ENCODE results near the gene LILRA2. TPM values are rescaled to one million over a fixed set of nuclear protein-coding genes. Genes with fewer than 3 reads are reported as not detected.

Gene LILRA2
- total RNA-seq, 3 donors from 2014 or later, result 0.66 to 6.9 (median 4.2) TPM

DNA sequence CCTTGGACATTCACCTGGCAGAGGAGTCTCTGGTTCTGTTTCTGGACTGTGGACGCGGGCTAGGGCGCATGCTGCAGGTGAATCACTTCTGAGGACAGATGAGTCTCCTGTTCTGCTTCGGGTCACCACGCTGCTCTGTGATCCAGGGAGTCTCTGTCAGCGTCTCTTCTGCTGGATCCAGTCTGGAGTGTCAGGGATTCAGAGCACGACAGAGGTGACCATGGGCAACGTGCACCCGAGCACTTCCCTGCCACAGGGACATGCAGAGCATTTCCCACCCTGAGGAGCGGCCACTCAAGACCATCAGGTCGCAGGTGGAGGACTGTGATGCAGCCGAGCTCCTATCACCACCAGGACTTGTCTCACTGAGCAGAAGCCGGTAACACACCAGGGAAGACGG, 24.4 kb upstream of the LILRA2 start:
- DNase-seq (ENCODE audit: low spot score in 2 of 2), result no peak
- no peak overlapping the region for H3K27ac ChIP-seq
- H3K27me3 ChIP-seq, result peaks cover 0 to 7% of the 10 kb centered on the region in 2 donors
- H3K4me1 ChIP-seq, result no peaks in the 10 kb centered on the region
- no peak for TF ChIP-seq POLR2A (IDR thresholded peaks at IDR 0.05)
- TF ChIP-seq POLR2AphosphoS5 (IDR thresholded peaks at IDR 0.05), result no peak
- H3K4me3 ChIP-seq, result no peak overlapping the region
- intact Hi-C loops (cut with DNase I; ENCODE audit: low total_unique reads), result no loop called here
- H3K9me3 ChIP-seq, result no peaks in the 10 kb centered on the region
- no peaks in the 10 kb centered on the region for H3K36me3 ChIP-seq

DNA sequence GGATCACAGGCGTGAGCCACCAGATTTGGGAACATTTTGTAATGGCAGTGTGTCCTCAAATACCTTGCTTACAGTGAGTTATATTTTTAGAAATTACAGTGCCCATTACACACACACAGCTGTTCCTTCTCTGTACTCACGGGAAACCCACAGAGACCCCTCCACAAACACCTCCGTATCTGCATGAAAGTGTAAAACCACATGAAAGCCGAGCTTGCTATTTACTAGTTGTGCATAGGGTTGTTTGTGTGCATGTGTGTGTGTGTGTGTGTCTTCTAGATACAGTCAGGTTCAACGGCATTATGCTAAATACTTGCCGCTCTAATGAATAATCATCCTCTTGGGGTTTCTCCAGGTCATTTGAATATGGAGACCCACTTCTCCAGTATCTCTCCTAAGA, 22.3 kb upstream of the LILRA2 start:
- intact Hi-C loops (cut with DNase I; ENCODE audit: low total_unique reads), result no loop called here
- H3K27me3 ChIP-seq, result peaks cover 0 to 10% of the 10 kb centered on the region in 2 donors
- no peak for TF ChIP-seq POLR2A (IDR thresholded peaks at IDR 0.05)
- no peak overlapping the region for H3K27ac ChIP-seq
- H3K4me1 ChIP-seq, result no peaks in the 10 kb centered on the region
- H3K4me3 ChIP-seq, result no peak overlapping the region
- H3K36me3 ChIP-seq, result no peaks in the 10 kb centered on the region
- no peaks in the 10 kb centered on the region for H3K9me3 ChIP-seq
- no peak for DNase-seq (ENCODE audit: low spot score in 2 of 2)

DNA sequence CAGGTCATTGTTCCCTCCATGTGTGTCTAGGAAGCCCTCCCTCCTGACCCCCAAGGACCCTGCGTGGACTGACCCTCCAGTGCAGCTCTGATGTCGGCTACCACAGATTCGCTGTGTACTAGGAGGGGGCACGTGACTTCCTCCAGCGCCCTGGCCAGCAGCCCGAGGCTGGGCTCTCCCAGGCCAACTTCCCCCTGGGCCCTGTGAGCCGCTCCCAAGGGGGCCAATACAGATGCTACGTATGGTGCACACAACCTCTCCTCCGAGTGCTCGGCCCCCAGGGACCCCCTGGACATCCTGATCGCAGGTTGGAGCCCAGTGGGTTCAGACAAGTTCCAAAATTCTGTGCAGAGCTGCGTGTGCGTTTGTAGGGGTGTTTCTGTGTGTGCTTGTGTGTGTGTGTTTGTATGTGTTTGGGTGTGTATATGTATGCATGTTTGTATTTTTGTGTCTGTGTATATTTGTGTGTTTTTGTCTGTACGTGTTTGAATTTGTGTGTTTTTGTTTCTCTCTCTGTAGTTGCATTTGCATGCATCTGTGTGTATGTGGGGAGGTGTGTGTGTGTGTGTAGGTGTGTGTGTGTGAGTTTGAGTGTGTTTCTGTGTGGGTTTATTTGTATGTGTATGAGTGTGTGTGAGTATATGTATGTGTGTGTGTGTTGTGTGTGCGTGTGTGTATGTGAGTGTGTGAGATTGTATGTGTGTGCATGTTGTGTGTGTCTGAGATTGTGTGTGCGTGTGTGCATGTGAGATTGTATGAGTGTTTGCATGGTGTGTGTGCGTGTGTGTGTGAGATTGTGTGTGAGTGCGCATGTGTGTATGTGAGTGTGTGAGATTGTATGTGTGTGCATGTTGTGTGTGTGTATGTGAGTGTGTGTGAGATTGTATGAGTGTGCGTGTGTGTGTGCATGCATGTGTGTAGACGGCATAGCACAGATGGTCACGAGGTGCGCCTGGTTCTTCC, 21.4 kb upstream of the LILRA2 start:
- intact Hi-C loops (cut with DNase I; ENCODE audit: low total_unique reads), result no loop called here
- TF ChIP-seq, protein P1, sequence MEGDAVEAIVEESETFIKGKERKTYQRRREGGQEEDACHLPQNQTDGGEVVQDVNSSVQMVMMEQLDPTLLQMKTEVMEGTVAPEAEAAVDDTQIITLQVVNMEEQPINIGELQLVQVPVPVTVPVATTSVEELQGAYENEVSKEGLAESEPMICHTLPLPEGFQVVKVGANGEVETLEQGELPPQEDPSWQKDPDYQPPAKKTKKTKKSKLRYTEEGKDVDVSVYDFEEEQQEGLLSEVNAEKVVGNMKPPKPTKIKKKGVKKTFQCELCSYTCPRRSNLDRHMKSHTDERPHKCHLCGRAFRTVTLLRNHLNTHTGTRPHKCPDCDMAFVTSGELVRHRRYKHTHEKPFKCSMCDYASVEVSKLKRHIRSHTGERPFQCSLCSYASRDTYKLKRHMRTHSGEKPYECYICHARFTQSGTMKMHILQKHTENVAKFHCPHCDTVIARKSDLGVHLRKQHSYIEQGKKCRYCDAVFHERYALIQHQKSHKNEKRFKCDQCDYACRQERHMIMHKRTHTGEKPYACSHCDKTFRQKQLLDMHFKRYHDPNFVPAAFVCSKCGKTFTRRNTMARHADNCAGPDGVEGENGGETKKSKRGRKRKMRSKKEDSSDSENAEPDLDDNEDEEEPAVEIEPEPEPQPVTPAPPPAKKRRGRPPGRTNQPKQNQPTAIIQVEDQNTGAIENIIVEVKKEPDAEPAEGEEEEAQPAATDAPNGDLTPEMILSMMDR (IDR thresholded peaks at IDR 0.05), result no peak
- Histone ChIP-seq H3K27me3 (peaks cover 0 to 10% of the 10 kb centered on the region in 2 donors), H3K36me3 (no peaks in the 10 kb centered on the region), H3K4me1 (no peaks in the 10 kb centered on the region), H3K27ac (no peak overlapping the region), H3K9me3 (no peaks in the 10 kb centered on the region), H3K4me3 (no peak overlapping the region)
- DNase-seq (ENCODE audit: low spot score in 2 of 2), result no peak

DNA sequence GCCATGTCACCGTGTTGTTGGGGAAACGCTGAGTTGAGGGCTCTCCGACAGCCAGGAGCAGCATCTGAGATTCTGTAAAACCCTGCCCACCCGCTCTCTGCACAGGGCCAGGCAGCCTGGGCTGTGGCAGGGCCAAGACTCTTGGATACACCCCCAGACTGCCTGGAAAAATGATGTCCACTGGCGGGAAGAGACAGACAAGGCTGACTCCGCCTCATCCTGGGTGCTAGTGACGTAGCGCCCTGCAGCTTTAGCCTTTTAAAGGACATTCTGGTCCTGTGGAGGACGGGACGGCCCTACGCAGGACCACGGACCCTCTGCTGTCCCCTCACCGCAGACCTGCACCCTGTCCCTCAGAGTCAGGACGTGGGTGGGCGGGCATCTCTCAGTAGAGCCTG, 20.7 kb upstream of the LILRA2 start:
- Histone ChIP-seq H3K36me3 (no peaks in the 10 kb centered on the region), H3K27ac (no peak overlapping the region), H3K27me3 (peaks cover 0 to 10% of the 10 kb centered on the region in 2 donors), H3K4me3 (no peak overlapping the region), H3K4me1 (no peaks in the 10 kb centered on the region), H3K9me3 (no peaks in the 10 kb centered on the region)
- intact Hi-C loops (cut with DNase I; ENCODE audit: low total_unique reads), result no loop called here
- DNase-seq (ENCODE audit: low spot score in 2 of 2), result no peak
- TF ChIP-seq POLR2AphosphoS5 (IDR thresholded peaks at IDR 0.05), result no peak
- TF ChIP-seq, protein P1 (IDR thresholded peaks at IDR 0.05), result no peak
- no peak for TF ChIP-seq POLR2A (IDR thresholded peaks at IDR 0.05)

DNA sequence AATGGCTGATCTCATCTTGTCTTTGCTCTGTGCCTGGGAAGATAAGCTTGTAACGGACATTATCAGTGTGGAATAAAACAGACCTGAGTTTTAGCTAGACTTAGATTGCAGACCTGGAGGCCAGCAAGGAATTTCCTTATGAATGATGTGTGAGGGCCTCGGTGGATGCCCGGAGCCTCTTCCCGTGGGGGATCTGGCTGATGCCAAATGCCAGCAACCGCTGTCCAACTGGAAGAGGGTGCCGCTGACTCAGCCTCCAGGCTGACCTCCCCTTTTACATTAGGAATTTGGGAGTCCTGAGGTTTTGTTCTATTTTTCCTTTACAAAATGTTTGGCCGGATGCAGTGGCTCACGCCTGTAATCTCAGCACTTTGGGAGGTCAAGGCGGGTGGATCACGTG, 19.6 kb upstream of the LILRA2 start:
- Histone ChIP-seq H3K27ac (no peak overlapping the region), H3K4me3 (no peak overlapping the region), H3K9me3 (no peaks in the 10 kb centered on the region), H3K27me3 (peaks cover 0 to 12% of the 10 kb centered on the region in 2 donors), H3K4me1 (no peaks in the 10 kb centered on the region), H3K36me3 (no peaks in the 10 kb centered on the region)
- TF ChIP-seq POLR2AphosphoS5 (IDR thresholded peaks at IDR 0.05) (no peak), POLR2A (IDR thresholded peaks at IDR 0.05) (no peak)
- TF ChIP-seq, protein P1 (IDR thresholded peaks at IDR 0.05), result no peak
- intact Hi-C loops (cut with DNase I; ENCODE audit: low total_unique reads), result no loop called here
- DNase-seq (ENCODE audit: low spot score in 2 of 2), result no peak

DNA sequence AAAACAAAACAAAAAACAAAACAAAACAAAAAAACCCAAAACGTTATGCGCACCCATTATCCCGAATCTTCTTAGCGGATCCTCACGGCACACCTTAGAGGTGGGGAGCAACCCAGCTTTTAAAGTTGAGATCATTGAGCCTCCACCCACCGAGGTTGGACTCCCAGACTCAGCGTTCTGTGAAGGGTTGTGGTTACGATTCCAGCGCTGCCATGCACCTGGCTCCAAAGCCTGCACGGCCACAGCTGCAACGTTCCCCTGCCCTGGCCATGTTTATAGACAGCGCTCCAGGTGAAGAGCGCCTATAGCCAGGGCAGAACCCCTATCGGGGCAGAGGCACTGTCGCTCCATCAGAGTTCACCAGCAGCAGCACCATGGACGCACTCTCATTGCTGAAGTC, 18.7 kb upstream of the LILRA2 start:
- no peak for TF ChIP-seq POLR2A (IDR thresholded peaks at IDR 0.05)
- TF ChIP-seq, protein P1 (IDR thresholded peaks at IDR 0.05), result no peak
- TF ChIP-seq POLR2AphosphoS5 (IDR thresholded peaks at IDR 0.05), result no peak
- Histone ChIP-seq H3K27me3 (peaks cover 0 to 15% of the 10 kb centered on the region in 2 donors), H3K36me3 (no peaks in the 10 kb centered on the region), H3K4me3 (no peak overlapping the region), H3K9me3 (no peaks in the 10 kb centered on the region), H3K4me1 (no peaks in the 10 kb centered on the region), H3K27ac (no peak overlapping the region)
- DNase-seq (ENCODE audit: low spot score in 2 of 2), result no peak
- intact Hi-C loops (cut with DNase I; ENCODE audit: low total_unique reads), result no loop called here

Data from breast epithelium (tissue), 4 donors.